HG02852 (cell line): ENCODE data around the gene NFAM1.

Source experiments
- ATAC-seq: cut with Tn5 transposase; IDR thresholded peaks from one replicate; pipeline ENCODE4 v1.9.1; 2021; ENCODE audit warnings: mild to moderate bottlenecking, moderate library complexity; ENCODE audit not compliant: unreplicated experiment

Gene NFAM1, protein sequence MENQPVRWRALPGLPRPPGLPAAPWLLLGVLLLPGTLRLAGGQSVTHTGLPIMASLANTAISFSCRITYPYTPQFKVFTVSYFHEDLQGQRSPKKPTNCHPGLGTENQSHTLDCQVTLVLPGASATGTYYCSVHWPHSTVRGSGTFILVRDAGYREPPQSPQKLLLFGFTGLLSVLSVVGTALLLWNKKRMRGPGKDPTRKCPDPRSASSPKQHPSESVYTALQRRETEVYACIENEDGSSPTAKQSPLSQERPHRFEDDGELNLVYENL

DNA sequence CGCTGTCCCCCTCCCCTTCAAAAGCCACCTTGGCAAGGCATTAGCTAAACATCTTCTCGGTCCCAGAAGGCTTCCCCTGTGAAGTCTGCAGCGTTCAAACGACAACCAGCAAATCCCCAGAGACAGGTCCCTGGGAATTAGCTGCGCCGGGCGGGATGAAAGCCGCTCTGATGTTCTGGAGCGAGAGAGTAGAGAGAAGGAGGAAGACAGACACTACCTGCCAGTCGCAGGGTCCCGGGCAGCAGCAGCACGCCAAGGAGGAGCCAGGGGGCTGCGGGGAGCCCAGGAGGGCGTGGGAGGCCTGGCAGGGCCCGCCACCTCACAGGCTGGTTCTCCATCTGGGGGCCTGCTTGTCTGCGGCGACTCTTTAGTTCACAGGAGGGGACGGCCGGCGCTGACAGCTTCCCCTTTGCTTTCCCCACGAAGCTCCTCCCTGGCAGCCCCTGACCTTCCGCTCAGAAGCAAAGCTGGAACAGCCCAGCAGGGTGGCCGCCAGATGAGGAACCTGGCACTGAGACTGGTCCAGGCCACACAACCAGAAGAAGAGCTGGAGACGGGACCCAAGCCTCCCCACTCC, at the start of gene NFAM1:
NFAM1 (minus strand) TSS at position 384 of the 577 bp plus-strand sequence; CDS start at position 338, 46 bp downstream.
- ATAC-seq = no peak

- ATAC-seq = no peak
Observed at GRCh38 chr22:42475122-42475521, 42.9 kb upstream of the NFAM1 start.

GRCh38 chr22:42473484-42474193, 41.4 kb upstream of the NFAM1 start:
- no peak for ATAC-seq

DNA sequence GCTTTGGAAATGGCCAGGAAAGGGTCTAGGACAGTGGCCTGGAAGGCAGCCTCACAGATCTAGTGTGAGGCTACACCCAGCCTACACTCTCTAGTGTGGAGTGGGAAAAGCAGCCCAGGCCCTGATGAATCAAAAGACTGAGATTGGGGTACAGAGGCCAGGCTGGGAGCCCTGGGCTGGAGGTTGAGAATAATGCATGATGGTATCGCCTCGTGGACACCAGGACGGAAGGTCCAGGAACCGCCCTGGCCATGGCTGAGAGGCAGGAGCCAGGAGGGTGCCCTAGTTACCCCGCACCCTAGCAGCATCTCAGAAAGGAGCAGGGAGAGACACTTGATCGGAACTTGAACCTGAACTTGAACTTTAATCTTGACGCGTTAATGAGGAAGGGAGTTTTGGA, 40.5 kb upstream of the NFAM1 start:
- no peak for ATAC-seq

GRCh38 chr22:42471441-42471840, 39.2 kb upstream of the NFAM1 start:
- no peak for ATAC-seq

- ATAC-seq = no peak
Observed at GRCh38 chr22:42470366-42471082, 38.3 kb upstream of the NFAM1 start.

DNA sequence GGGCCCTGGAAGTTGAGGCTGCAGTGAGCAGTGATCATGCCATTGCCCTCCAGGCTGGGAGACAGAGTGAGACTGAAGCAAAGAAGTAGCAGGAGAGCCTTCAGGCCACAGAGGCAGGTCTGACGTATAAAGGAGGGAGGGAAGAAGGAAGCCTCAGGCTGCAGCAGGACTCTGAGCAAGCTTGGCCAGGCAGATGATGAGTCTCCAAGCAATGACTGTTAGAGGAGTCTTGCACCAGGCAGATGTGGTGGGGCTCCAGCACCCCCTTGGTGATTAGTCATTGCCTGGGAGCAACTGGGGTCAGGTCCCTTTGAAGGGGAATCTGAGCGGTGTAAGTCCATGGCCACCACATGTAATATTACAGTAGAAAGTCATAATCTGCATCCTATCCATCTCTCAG, 36.6 kb upstream of the NFAM1 start:
- ATAC-seq = no peak

DNA sequence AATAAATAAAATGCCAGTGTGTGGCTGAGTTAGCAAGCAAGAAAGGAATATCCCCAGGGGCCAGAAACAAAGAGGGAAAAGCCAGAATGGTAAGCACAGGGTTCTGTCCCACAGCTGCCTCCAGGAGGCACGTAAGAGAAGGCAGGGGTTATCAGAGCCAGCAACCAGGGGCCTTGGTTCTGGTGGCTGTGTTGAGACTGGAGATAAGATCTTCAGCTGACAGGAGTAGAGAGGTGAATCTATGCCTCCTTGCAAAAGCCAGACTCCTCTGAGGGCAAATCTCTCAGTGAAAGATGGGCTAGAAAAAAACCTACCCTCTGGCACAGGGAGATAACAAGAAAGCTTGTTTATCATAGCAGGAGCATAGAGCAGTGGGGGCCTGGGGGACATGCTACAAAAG, 29.8 kb upstream of the NFAM1 start:
- ATAC-seq = no peak

DNA sequence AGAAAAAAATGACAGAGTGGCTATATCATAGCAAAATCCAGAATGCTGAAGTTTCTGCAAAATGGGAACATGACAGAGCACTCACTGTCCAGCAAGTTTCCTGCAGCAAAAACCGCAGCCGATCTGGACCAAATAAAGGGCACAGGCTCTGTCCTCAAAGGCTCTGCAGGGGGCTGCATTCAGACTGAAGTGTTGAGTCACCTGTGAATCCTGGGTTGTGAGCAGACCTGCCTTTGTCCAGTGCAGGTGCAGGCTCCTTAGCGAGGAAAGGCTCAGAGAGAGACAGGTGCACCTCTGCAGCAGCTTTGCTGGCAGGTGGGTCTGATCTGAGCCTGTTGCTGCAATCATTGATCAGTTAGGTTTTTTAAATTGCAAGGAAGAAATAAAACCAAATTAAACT, 29.3 kb upstream of the NFAM1 start:
- ATAC-seq = no peak

- no peak for ATAC-seq
Observed at GRCh38 chr22:42459287-42460063, 27.3 kb upstream of the NFAM1 start.

GRCh38 chr22:42452916-42453315, 20.7 kb upstream of the NFAM1 start:
- ATAC-seq = no peak

- no peak for ATAC-seq
Observed at GRCh38 chr22:42452456-42452855, 20.3 kb upstream of the NFAM1 start.

- ATAC-seq = no peak
Observed at GRCh38 chr22:42451499-42452145, 19.4 kb upstream of the NFAM1 start.

- ATAC-seq = no peak
Observed at GRCh38 chr22:42450862-42451261, 18.7 kb upstream of the NFAM1 start.

DNA sequence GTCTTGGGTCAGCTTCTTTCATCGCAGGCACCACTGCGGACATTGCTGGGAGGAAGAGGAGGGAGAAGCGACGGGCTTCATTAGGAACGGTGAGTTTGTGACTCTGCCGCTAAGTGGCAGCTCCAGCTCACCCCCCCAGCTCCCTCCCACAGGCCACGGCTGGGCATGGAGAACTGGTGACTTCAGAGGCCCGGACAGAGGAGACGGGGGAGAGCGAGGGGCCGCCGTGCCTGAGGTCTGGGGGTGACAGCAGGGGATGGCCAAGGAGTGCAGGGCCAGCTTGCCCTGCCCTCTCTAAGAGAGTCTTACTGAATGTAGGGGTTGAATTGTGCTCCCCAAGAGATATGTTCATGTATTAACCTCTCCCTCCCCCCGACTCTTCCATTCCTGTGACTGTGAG, 13.9 kb upstream of the NFAM1 start:
- ATAC-seq = no peak

DNA sequence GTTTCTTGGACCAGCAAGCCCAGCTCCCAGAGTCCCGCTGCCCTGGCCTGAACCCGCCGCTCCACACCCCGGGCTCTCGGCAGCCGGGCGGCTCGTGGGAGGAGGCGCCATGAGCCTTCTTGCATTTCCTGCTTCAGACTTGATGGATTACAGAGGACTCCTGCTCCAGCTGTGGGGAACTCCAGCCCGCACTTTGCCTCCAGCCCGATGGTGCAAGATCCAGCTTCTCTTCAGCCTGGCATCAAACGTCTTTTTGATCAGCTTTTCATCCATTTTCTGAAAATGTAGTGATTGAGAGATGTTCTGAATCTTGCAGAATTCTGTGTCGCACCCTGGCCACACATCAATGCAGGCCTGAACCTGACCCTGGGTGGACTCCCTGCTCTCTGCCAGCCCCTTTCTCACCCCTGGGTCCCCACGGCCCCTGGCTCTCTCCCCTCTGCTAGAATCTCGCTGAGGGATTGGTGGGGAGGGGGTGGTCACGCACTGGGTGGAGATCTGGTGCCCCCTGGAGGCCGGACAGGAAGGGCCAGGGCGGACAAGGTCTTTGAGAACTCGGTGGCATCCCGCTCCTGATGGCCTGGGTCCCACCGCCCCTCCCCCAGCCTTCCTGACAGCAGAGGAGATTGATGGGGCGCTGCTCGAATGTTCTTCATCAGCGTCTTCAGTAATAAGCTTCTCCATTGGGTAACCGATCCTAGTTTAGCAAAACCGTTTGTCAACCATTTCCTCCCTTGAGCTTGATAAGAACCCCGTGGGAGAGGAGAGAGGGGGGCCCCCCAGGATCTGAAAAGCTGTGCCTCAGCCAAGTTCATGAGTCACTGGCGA, 12.1 kb upstream of the NFAM1 start:
- no peak for ATAC-seq

- ATAC-seq = no peak
Observed at GRCh38 chr22:42443240-42444076, 11.3 kb upstream of the NFAM1 start.

GRCh38 chr22:42442748-42443147, 10.5 kb upstream of the NFAM1 start:
- ATAC-seq = no peak

GRCh38 chr22:42440728-42441127, 8.5 kb upstream of the NFAM1 start:
- no peak for ATAC-seq
